GM13977 (cell line): Measurements from ENCODE around the gene NLRP5.
"Not testable (repeated sequence)": the region's sequence is repeated elsewhere in the genome, so short reads cannot be mapped to it uniquely, and the experiment has no call there.

Experiments
- DNase-seq: peaks from one replicate; pipeline ENCODE4 v3.0.0; 2012; ENCODE audit warnings: low spot score
- CTCF ChIP-seq: IDR thresholded peaks from 2 replicates; pipeline ENCODE4 v1.5.1; 2012; ENCODE audit warnings: mild to moderate bottlenecking, control low read depth; ENCODE audit not compliant: insufficient read depth; ENCODE audit errors: extremely low read depth, missing control alignments
- in situ Hi-C: fragments of 300-500 bp; cut with MboI; formaldehyde crosslinking; loops from one replicate; pipeline ENCODE4 v1.12.0; 2022; ENCODE audit warnings: low sequenced_read_pairs, low pct_unique_long_range_greater_than_20kb, mixed read lengths, inconsistent platforms; ENCODE audit not compliant: unreplicated experiment

Gene NLRP5

GRCh38 chr19:56096665-56097064 is 110.1 kb downstream of the NLRP5 start:
- in situ Hi-C loops = no loop called here

GRCh38 chr19:56097306-56097705 is 110.7 kb downstream of the NLRP5 start:
- peak; percentile 19 for DNase-seq
- no peak for TF ChIP-seq CTCF
- in situ Hi-C loops = no loop called here

More at GRCh38 chr19:56096665-56097064, 110.1 kb downstream of the NLRP5 start:
- no peak for DNase-seq
- no peak for TF ChIP-seq CTCF

- TF ChIP-seq CTCF = no peak
- peak; percentile 22 for DNase-seq
- in situ Hi-C loops = no loop called here
These were observed 111.2 kb downstream of the NLRP5 start for GRCh38 chr19:56097776-56098175.

- DNase-seq, in situ Hi-C loops: not testable (repeated sequence)
These were observed 111.7 kb downstream of the NLRP5 start for GRCh38 chr19:56098237-56098636.

- peak; percentile 34 for DNase-seq
- in situ Hi-C loops = no loop called here
- TF ChIP-seq CTCF = no peak
These were observed 112.4 kb downstream of the NLRP5 start for GRCh38 chr19:56098731-56099568.

- peak; percentile 34 for DNase-seq
- in situ Hi-C loops = no loop called here
These were observed 113.3 kb downstream of the NLRP5 start for GRCh38 chr19:56099638-56100539.

More at GRCh38 chr19:56099638-56100539, 113.3 kb downstream of the NLRP5 start:
- TF ChIP-seq CTCF = no peak
